ENCODE results near the gene LILRA1. TPM values are rescaled to one million over a fixed set of nuclear protein-coding genes. Genes with fewer than 3 reads are reported as not detected.

The LILRA1 gene
- total and polyA plus RNA-seq, 2 donors: 0.32 to 0.33 TPM

GRCh38 chr19:54644056-54644455, 50.6 kb downstream of the LILRA1 start:
- H3K36me3 ChIP-seq (ENCODE audit: control insufficient read depth in 2 of 2, insufficient read depth in 2 of 2, low read length in 1 of 2): no peaks in the 10 kb centered on the region
- H3K4me3 ChIP-seq (ENCODE audit: low read length in 2 of 2): no peak overlapping the region
- H3K27ac ChIP-seq (ENCODE audit: low read depth in 1 of 2, low read length in 1 of 2): no peak overlapping the region
- no peaks in the 10 kb centered on the region for H3K4me1 ChIP-seq (ENCODE audit: control insufficient read depth in 2 of 2, insufficient read depth in 2 of 2, low read length in 2 of 2)
- DNase-seq (ENCODE audit: low read depth in 6 of 9, low spot score in 9 of 9): no peak
- H3K27me3 ChIP-seq (ENCODE audit: control insufficient read depth in 2 of 2, insufficient read depth in 1 of 2, low read length in 1 of 2): no peaks in the 10 kb centered on the region
- no peaks in the 10 kb centered on the region for H3K9me3 ChIP-seq (ENCODE audit: control insufficient read depth in 2 of 2, insufficient read depth in 1 of 2, low read length in 1 of 2)
- WGBS: 67% methylated on average over 4 of the region's 5 CpGs

GRCh38 chr19:54646331-54646841, 53.0 kb downstream of the LILRA1 start:
- Histone ChIP-seq H3K9me3 (ENCODE audit: control insufficient read depth in 2 of 2, insufficient read depth in 1 of 2, low read length in 1 of 2) (no peaks in the 10 kb centered on the region), H3K4me3 (ENCODE audit: low read length in 2 of 2) (no peak overlapping the region), H3K4me1 (ENCODE audit: control insufficient read depth in 2 of 2, insufficient read depth in 2 of 2, low read length in 2 of 2) (no peaks in the 10 kb centered on the region), H3K27ac (ENCODE audit: low read depth in 1 of 2, low read length in 1 of 2) (no peak overlapping the region), H3K36me3 (ENCODE audit: control insufficient read depth in 2 of 2, insufficient read depth in 2 of 2, low read length in 1 of 2) (no peaks in the 10 kb centered on the region), H3K27me3 (ENCODE audit: control insufficient read depth in 2 of 2, insufficient read depth in 1 of 2, low read length in 1 of 2) (no peaks in the 10 kb centered on the region)
- DNase-seq (ENCODE audit: low read depth in 6 of 9, low spot score in 9 of 9): no peak
- WGBS: 94% methylated on average over 19 of the region's 19 CpGs

- Histone ChIP-seq H3K36me3 (ENCODE audit: control insufficient read depth in 2 of 2, insufficient read depth in 2 of 2, low read length in 1 of 2) (no peaks in the 10 kb centered on the region), H3K4me3 (ENCODE audit: low read length in 2 of 2) (no peak overlapping the region), H3K9me3 (ENCODE audit: control insufficient read depth in 2 of 2, insufficient read depth in 1 of 2, low read length in 1 of 2) (no peaks in the 10 kb centered on the region), H3K4me1 (ENCODE audit: control insufficient read depth in 2 of 2, insufficient read depth in 2 of 2, low read length in 2 of 2) (no peaks in the 10 kb centered on the region), H3K27ac (ENCODE audit: low read depth in 1 of 2, low read length in 1 of 2) (no peak overlapping the region), H3K27me3 (ENCODE audit: control insufficient read depth in 2 of 2, insufficient read depth in 1 of 2, low read length in 1 of 2) (no peaks in the 10 kb centered on the region)
- no peak for DNase-seq (ENCODE audit: low read depth in 6 of 9, low spot score in 9 of 9)
- WGBS: 76% methylated on average over 4 of the region's 4 CpGs
These were observed 54.7 kb downstream of the LILRA1 start for GRCh38 chr19:54648129-54648528.

GRCh38 chr19:54650108-54650655, 56.8 kb downstream of the LILRA1 start:
- Histone ChIP-seq H3K4me3 (ENCODE audit: low read length in 2 of 2) (no peak overlapping the region), H3K36me3 (ENCODE audit: control insufficient read depth in 2 of 2, insufficient read depth in 2 of 2, low read length in 1 of 2) (no peaks in the 10 kb centered on the region), H3K9me3 (ENCODE audit: control insufficient read depth in 2 of 2, insufficient read depth in 1 of 2, low read length in 1 of 2) (no peaks in the 10 kb centered on the region), H3K27ac (ENCODE audit: low read depth in 1 of 2, low read length in 1 of 2) (no peak overlapping the region), H3K4me1 (ENCODE audit: control insufficient read depth in 2 of 2, insufficient read depth in 2 of 2, low read length in 2 of 2) (no peaks in the 10 kb centered on the region), H3K27me3 (ENCODE audit: control insufficient read depth in 2 of 2, insufficient read depth in 1 of 2, low read length in 1 of 2) (no peaks in the 10 kb centered on the region)
- DNase-seq (ENCODE audit: low read depth in 6 of 9, low spot score in 9 of 9): no peak
- 95% methylated on average over 6 of the region's 6 CpGs for WGBS

Other genes with a start within 250 kb of the LILRA1 start
- 127 TPM for gene LAIR1, start 228.7 kb upstream of the LILRA1 start, total RNA-seq
- gene LAIR1, start 228.7 kb upstream of the LILRA1 start, polyA plus RNA-seq: 128 TPM
- gene TTYH1, start 178.2 kb upstream of the LILRA1 start, total RNA-seq: 0.61 TPM
- gene TTYH1, start 178.2 kb upstream of the LILRA1 start, polyA plus RNA-seq: 0.43 TPM
- gene LENG8, start 144.4 kb upstream of the LILRA1 start, total RNA-seq: 12.7 TPM
- gene LENG8, start 144.4 kb upstream of the LILRA1 start, polyA plus RNA-seq: 151 TPM
- gene LENG9, start 129.9 kb upstream of the LILRA1 start, total RNA-seq: 2.1 TPM
- gene LENG9, start 129.9 kb upstream of the LILRA1 start, polyA plus RNA-seq: 2.2 TPM
- gene CDC42EP5, start 120.3 kb upstream of the LILRA1 start, total RNA-seq: 11.0 TPM
- 5.2 TPM for gene CDC42EP5, start 120.3 kb upstream of the LILRA1 start, polyA plus RNA-seq
- gene LAIR2, start 90.8 kb upstream of the LILRA1 start, total RNA-seq: 3.2 TPM
- gene LAIR2, start 90.8 kb upstream of the LILRA1 start, polyA plus RNA-seq: 18.5 TPM
- 1.3 TPM for gene LILRA2, start 19.8 kb upstream of the LILRA1 start, total RNA-seq
- gene LILRA2, start 19.8 kb upstream of the LILRA1 start, polyA plus RNA-seq: 3.2 TPM
- gene LILRB1, start 36.9 kb downstream of the LILRA1 start, total RNA-seq: 0.94 TPM
- 5.8 TPM for gene LILRB1, start 36.9 kb downstream of the LILRA1 start, polyA plus RNA-seq
- gene LILRB4, start 69.4 kb downstream of the LILRA1 start, total RNA-seq: 4.2 TPM
- gene LILRB4, start 69.4 kb downstream of the LILRA1 start, polyA plus RNA-seq: 14.4 TPM
- not detected for gene KIR3DL3, start 130.8 kb downstream of the LILRA1 start, total RNA-seq
- gene KIR3DL3, start 130.8 kb downstream of the LILRA1 start, polyA plus RNA-seq: 0.05 TPM
- gene KIR2DL3, start 144.9 kb downstream of the LILRA1 start, total RNA-seq: not detected
- 0.05 TPM for gene KIR2DL3, start 144.9 kb downstream of the LILRA1 start, polyA plus RNA-seq
- gene KIR2DL1, start 176.2 kb downstream of the LILRA1 start, total RNA-seq: not detected
- gene KIR2DL1, start 176.2 kb downstream of the LILRA1 start, polyA plus RNA-seq: 0.05 TPM
- gene KIR2DL4, start 210.0 kb downstream of the LILRA1 start, total RNA-seq: not detected
- gene KIR2DL4, start 210.0 kb downstream of the LILRA1 start, polyA plus RNA-seq: 0.16 TPM
- not detected for gene KIR3DL1, start 222.8 kb downstream of the LILRA1 start, total RNA-seq
- gene KIR3DL1, start 222.8 kb downstream of the LILRA1 start, polyA plus RNA-seq: 0.02 TPM
- gene KIR2DS4, start 239.0 kb downstream of the LILRA1 start, total RNA-seq: not detected
- 0.07 TPM for gene KIR2DS4, start 239.0 kb downstream of the LILRA1 start, polyA plus RNA-seq